HG03108 (cell line): ENCODE measurements around the gene HID1.

Experiments
- ATAC-seq: cut with Tn5 transposase; IDR thresholded peaks from one replicate; pipeline ENCODE4 v1.9.1; 2021; ENCODE audit warnings: moderate library complexity; ENCODE audit not compliant: unreplicated experiment

HID1 gene

DNA sequence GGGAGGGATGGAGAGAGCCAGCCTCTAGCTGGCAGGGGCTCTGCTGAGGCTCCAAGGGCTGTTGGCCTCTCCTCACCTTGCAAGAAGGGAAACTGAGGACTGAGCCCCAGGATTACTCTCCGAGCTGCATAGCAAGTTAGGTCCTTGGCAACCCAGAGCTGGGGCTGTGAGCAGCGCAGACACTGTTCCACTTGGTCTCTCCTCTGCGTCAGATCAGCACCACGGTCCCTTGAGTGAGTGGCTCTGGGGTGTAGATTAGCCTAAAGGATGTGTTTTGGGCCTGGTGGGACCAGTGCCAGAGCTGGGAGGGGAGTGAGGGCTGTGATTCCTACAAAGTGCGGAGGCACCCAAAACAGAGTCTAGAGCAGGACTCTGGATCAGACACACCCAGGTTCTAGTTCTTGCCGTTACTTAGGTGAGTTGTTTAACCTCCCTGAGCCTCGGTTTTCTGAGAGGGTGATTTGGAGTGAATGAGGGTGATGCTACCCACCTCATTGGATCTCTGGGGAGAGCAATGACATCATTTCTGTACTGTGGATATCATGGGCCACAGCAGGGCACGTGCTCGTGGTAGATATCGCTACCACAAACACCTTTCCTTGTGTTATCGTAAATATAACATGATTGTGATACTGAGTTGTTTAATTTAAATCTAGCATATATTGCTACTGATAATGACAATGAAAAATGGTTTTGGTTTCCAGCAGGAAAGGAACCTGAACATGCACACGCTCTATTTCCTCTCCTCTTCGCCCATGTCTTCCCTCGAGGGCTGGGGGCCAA lies 71.0 kb downstream of the HID1 start:
- ATAC-seq = no peak
